NT2/D1 (cell line): ENCODE results near the gene QSOX2.

ENCODE experiments used
- DNase-seq: peaks from one replicate; pipeline ENCODE4 v3.0.0-alpha.2; 2011; ENCODE audit warnings: low read depth, low spot score
- H3K27me3 ChIP-seq: 2 replicates; pipeline ENCODE4 v1.6.0; 2011; ENCODE audit warnings: mild to moderate bottlenecking; ENCODE audit not compliant: insufficient read length, insufficient read depth
- H3K36me3 ChIP-seq: 2 replicates; pipeline ENCODE4 v1.6.1; 2011; ENCODE audit warnings: mild to moderate bottlenecking, low read length, mixed read lengths; ENCODE audit not compliant: insufficient read depth, insufficient read length
- H3K4me1 ChIP-seq: 2 replicates; pipeline ENCODE4 v1.5.1; 2011; ENCODE audit not compliant: insufficient read depth, insufficient read length
- H3K4me3 ChIP-seq: 2 replicates; pipeline ENCODE4 v1.5.1; 2011; ENCODE audit warnings: low read depth; ENCODE audit not compliant: insufficient read length
- H3K9ac ChIP-seq: 2 replicates; pipeline ENCODE4 v1.6.0; 2011; ENCODE audit warnings: low read depth; ENCODE audit not compliant: insufficient read length
- H3K9me3 ChIP-seq: 2 replicates; pipeline ENCODE4 v1.5.1; 2011; ENCODE audit warnings: mild to moderate bottlenecking, low read length; ENCODE audit not compliant: insufficient read depth
- SUZ12 ChIP-seq: IDR thresholded peaks from 2 replicates; pipeline ENCODE4 v1.6.1; 2011; ENCODE audit not compliant: insufficient read length, insufficient read depth; ENCODE audit errors: extremely low read depth
- YY1 ChIP-seq: IDR thresholded peaks from 2 replicates; pipeline ENCODE4 v1.6.1; 2011; ENCODE audit not compliant: insufficient read length, insufficient read depth
- ZNF274 ChIP-seq: IDR thresholded peaks from 2 replicates; pipeline ENCODE4 v1.6.1; 2011; ENCODE audit warnings: mild to moderate bottlenecking, low read depth, low read length

QSOX2 gene

GRCh38 chr9:136261686-136262430 lies 16.2 kb upstream of the QSOX2 start:
- H3K9ac ChIP-seq = no peak overlapping the region
- no peak for DNase-seq
- no peaks in the 10 kb centered on the region for H3K9me3 ChIP-seq
- no peak overlapping the region for H3K4me3 ChIP-seq
- H3K4me1 ChIP-seq = peaks cover 40% of the 10 kb centered on the region
- no peaks in the 10 kb centered on the region for H3K36me3 ChIP-seq
- TF ChIP-seq YY1 (no peak), SUZ12 (no peak), ZNF274 (no peak)
- peaks cover 3% of the 10 kb centered on the region for H3K27me3 ChIP-seq

DNA sequence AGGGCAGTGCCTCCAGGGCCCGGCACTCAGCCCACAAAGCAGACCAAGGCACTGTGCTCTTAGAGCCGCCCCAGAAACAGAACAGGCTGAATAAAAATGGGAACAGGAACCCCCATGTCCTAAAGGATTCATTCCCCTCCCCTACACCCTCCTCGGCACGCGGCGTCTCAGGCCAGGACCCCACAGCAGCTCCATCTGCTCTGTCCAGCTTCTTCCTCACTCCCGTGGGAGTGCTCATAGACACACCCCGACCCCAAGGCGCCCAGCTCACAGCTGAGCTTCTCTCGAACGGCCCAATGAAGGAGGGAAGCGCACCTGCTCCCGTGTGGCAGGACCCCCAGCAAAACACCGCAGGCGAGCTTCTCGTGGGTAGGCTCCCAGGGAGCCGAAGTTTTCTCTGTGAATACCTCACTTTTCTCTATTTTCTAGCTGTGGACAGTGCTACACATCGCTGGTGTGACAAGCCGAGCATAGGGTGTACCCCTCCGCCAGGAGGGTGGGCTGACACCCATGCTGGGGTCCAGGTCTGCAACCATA lies 15.4 kb upstream of the QSOX2 start:
- no peaks in the 10 kb centered on the region for H3K36me3 ChIP-seq
- peaks cover 45% of the 10 kb centered on the region for H3K4me1 ChIP-seq
- no peaks in the 10 kb centered on the region for H3K9me3 ChIP-seq
- H3K4me3 ChIP-seq = no peak overlapping the region
- DNase-seq = no peak
- H3K9ac ChIP-seq = no peak overlapping the region
- TF ChIP-seq YY1 = no peak
- TF ChIP-seq SUZ12 = no peak
- TF ChIP-seq ZNF274 = no peak
- H3K27me3 ChIP-seq = peaks cover 3% of the 10 kb centered on the region

DNA sequence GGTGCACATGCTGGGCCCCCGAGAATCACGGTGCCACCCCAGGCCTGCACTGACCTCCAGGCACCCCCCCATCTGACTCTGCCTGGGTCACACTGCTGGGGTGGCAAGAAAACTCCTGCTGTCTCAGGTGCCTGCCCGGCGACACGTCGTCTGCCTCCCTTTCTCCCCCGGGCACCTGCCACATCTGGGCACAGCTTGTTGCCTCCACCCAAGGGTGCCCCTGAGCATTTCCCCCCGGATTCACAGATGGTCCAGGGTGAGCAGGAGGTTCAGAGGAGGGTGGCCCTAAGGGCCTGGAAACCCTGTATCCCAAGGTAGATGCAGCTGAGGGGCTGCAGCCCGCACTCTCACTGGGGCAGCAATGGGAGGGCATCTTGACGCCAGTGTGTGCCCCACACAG lies 14.9 kb upstream of the QSOX2 start:
- Histone ChIP-seq H3K9ac (no peak overlapping the region), H3K9me3 (no peaks in the 10 kb centered on the region), H3K4me1 (peaks cover 47% of the 10 kb centered on the region), H3K27me3 (peaks cover 3% of the 10 kb centered on the region), H3K4me3 (no peak overlapping the region), H3K36me3 (no peaks in the 10 kb centered on the region)
- TF ChIP-seq YY1 (no peak), ZNF274 (no peak), SUZ12 (no peak)
- DNase-seq = no peak

GRCh38 chr9:136259836-136260235 lies 14.2 kb upstream of the QSOX2 start:
- Histone ChIP-seq H3K4me1 (peaks cover 53% of the 10 kb centered on the region), H3K9ac (peak overlapping the region; percentile 57), H3K27me3 (no peaks in the 10 kb centered on the region), H3K36me3 (no peaks in the 10 kb centered on the region), H3K9me3 (no peaks in the 10 kb centered on the region), H3K4me3 (no peak overlapping the region)
- no peak for DNase-seq
- no peak for TF ChIP-seq SUZ12
- TF ChIP-seq YY1 = no peak
- TF ChIP-seq ZNF274 = no peak

GRCh38 chr9:136259517-136259813 lies 13.9 kb upstream of the QSOX2 start:
- Histone ChIP-seq H3K9me3 (no peaks in the 10 kb centered on the region), H3K27me3 (no peaks in the 10 kb centered on the region)
- TF ChIP-seq SUZ12 (no peak), ZNF274 (no peak), YY1 (no peak)

GRCh38 chr9:136258786-136259516 lies 13.3 kb upstream of the QSOX2 start:
- Histone ChIP-seq H3K4me1 (peaks cover 59% of the 10 kb centered on the region), H3K9me3 (no peaks in the 10 kb centered on the region), H3K4me3 (no peak overlapping the region), H3K36me3 (no peaks in the 10 kb centered on the region), H3K27me3 (no peaks in the 10 kb centered on the region), H3K9ac (peak overlapping the region; percentile 57)
- TF ChIP-seq ZNF274 = no peak
- no peak for TF ChIP-seq YY1
- no peak for TF ChIP-seq SUZ12
- DNase-seq = no peak

More at GRCh38 chr9:136259517-136259813, 13.9 kb upstream of the QSOX2 start:
- Histone ChIP-seq H3K4me3 (no peak overlapping the region), H3K4me1 (peaks cover 56% of the 10 kb centered on the region), H3K9ac (peak overlapping the region; percentile 57), H3K36me3 (no peaks in the 10 kb centered on the region)
- no peak for DNase-seq

- no peak for DNase-seq
- TF ChIP-seq ZNF274 (no peak), SUZ12 (no peak), YY1 (no peak)
- H3K4me1 ChIP-seq = peaks cover 56% of the 10 kb centered on the region
- H3K4me3 ChIP-seq = no peak overlapping the region
- no peaks in the 10 kb centered on the region for H3K9me3 ChIP-seq
- no peak overlapping the region for H3K9ac ChIP-seq
- no peaks in the 10 kb centered on the region for H3K27me3 ChIP-seq
- H3K36me3 ChIP-seq = no peaks in the 10 kb centered on the region
Observed at GRCh38 chr9:136258299-136258625, 12.7 kb upstream of the QSOX2 start.
